RWPE2 (cell line): Measurements from ENCODE around the gene PPP1R36.
A peak's percentile ranks its signal among the peaks of the same experiment; 100 is the strongest.
"Not testable (repeated sequence)": the region's sequence is repeated elsewhere in the genome, so short reads cannot be mapped to it uniquely, and the experiment has no call there.

Source experiments
- ATAC-seq: fragments of 200-7000 bp; cut with Tn5 transposase; 3 replicates; pipeline ENCODE4 v1.9.1; 2021; ENCODE audit warnings: low read depth
- DNase-seq: peaks from one replicate; pipeline ENCODE4 v3.0.0-alpha.2; 2020; ENCODE audit warnings: low spot score
- H3K27ac ChIP-seq: fragments of 450-650 bp; 2 replicates; pipeline ENCODE4 v1.5.1; 2017; ENCODE audit warnings: mild to moderate bottlenecking; ENCODE audit not compliant: poor library complexity, severe bottlenecking
- H3K27me3 ChIP-seq: fragments of 250-450 bp; sonication (Bioruptor Pico); 2 replicates; pipeline ENCODE4 v1.5.1; 2021; ENCODE audit warnings: mild to moderate bottlenecking, moderate library complexity; ENCODE audit not compliant: insufficient read depth, poor library complexity, severe bottlenecking
- H3K36me3 ChIP-seq: fragments of 250-450 bp; sonication (Bioruptor Pico); 2 replicates; pipeline ENCODE4 v1.5.1; 2020; ENCODE audit warnings: low read depth, mild to moderate bottlenecking, moderate library complexity
- H3K4me1 ChIP-seq: fragments of 250-450 bp; sonication (Bioruptor Pico); 2 replicates; pipeline ENCODE4 v1.5.1; 2021; ENCODE audit warnings: mild to moderate bottlenecking, moderate library complexity; ENCODE audit not compliant: insufficient read depth, poor library complexity, severe bottlenecking
- H3K4me3 ChIP-seq: fragments of 250-450 bp; sonication (Bioruptor Pico); 2 replicates; pipeline ENCODE4 v1.5.1; 2021; ENCODE audit warnings: mild to moderate bottlenecking, moderate library complexity; ENCODE audit not compliant: severe bottlenecking
- H3K9me3 ChIP-seq: fragments of 250-450 bp; sonication (Bioruptor Pico); 2 replicates; pipeline ENCODE4 v1.5.1; 2021; ENCODE audit warnings: mild to moderate bottlenecking, moderate library complexity; ENCODE audit not compliant: severe bottlenecking
- CTCF ChIP-seq: fragments of 450-650 bp; IDR thresholded peaks from one replicate; pipeline ENCODE4 v1.5.1; 2017; ENCODE audit warnings: mild to moderate bottlenecking, moderate library complexity; ENCODE audit not compliant: poor library complexity, severe bottlenecking

PPP1R36 gene

GRCh38 chr14:64614166-64614565 is 64.4 kb downstream of the PPP1R36 start:
- no peak overlapping the region for H3K27ac ChIP-seq
- ATAC-seq (no peak), DNase-seq (no peak)
- H3K36me3 ChIP-seq, result no peaks in the 10 kb centered on the region
- no peak overlapping the region for H3K4me3 ChIP-seq
- no peaks in the 10 kb centered on the region for H3K9me3 ChIP-seq
- peaks cover 12% of the 10 kb centered on the region for H3K4me1 ChIP-seq
- TF ChIP-seq CTCF, result no peak
- H3K27me3 ChIP-seq, result no peaks in the 10 kb centered on the region

DNA sequence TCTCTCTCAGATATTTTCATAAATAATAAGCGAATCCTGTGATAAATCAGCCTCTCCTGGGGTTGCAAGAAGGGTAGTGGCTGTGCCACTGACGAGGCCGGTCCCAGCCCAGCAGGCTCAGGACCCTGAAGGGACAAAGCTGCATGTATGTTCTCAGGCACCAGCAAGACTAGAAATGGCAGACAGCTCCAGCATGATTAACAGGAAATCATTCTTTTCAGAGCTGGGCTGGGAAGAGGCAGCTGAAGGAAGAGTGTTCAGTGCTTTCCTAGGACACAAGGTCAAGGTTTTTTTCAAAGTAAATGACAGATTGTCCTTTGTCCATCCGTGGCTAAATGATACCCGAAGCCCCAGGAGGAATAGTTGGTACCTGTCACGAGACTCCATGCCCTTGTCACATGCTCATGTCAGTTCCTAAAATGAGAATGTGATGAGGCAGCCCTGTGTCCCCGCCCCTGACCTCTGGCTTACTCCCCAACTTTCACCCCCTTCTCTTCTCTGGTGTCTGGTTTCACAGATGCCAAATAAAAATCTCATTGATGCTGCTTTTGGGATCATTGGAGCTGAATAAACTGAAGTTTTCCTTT is 65.1 kb downstream of the PPP1R36 start:
- Histone ChIP-seq H3K4me1 (peaks cover 19% of the 10 kb centered on the region), H3K27me3 (no peaks in the 10 kb centered on the region), H3K27ac (no peak overlapping the region), H3K36me3 (no peaks in the 10 kb centered on the region), H3K4me3 (no peak overlapping the region), H3K9me3 (no peaks in the 10 kb centered on the region)
- DNase-seq (no peak), ATAC-seq (no peak)
- no peak for TF ChIP-seq CTCF

DNA sequence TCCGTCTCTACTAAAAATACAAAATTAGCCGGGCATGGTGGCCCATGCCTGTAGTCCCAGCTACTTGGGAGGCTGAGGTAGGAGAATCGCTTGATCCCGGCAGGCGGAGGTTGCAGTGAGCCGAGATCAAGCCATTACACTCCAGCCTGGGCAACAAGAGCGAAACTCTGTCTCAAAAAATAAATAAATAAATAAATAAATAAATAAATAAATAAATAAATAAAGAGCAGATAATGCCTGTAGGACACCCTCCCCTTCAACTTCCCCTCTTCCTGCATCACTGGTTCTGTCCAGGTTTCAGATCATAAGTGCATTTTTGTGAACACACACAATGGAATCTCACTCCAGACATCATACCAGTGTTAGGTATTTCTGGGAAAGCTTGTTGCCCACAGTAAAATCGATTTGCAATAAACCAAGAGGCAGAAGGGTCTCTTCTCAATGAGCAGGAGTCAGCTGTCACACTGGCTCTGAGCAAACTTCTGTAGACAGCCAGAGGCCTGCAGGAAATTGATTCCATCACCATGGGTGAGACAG is 68.2 kb downstream of the PPP1R36 start:
- peaks cover 23% of the 10 kb centered on the region for H3K4me1 ChIP-seq
- H3K4me3 ChIP-seq, H3K36me3 ChIP-seq, H3K27me3 ChIP-seq, H3K27ac ChIP-seq, H3K9me3 ChIP-seq, DNase-seq, ATAC-seq: not testable (repeated sequence)

- ATAC-seq, result peak; percentile 75
- no peak for DNase-seq
Observed at GRCh38 chr14:64620910-64621309, 71.1 kb downstream of the PPP1R36 start.

GRCh38 chr14:64623554-64624165 is 73.9 kb downstream of the PPP1R36 start:
- ATAC-seq (no peak), DNase-seq (peak; percentile 26)
- TF ChIP-seq CTCF, result no peak
- Histone ChIP-seq H3K27me3 (no peaks in the 10 kb centered on the region), H3K4me3 (no peak overlapping the region), H3K36me3 (no peaks in the 10 kb centered on the region), H3K4me1 (peaks cover 25% of the 10 kb centered on the region), H3K9me3 (no peaks in the 10 kb centered on the region), H3K27ac (no peak overlapping the region)

More at GRCh38 chr14:64620910-64621309, 71.1 kb downstream of the PPP1R36 start:
- Histone ChIP-seq H3K36me3 (no peaks in the 10 kb centered on the region), H3K9me3 (no peaks in the 10 kb centered on the region), H3K4me3 (no peak overlapping the region), H3K27ac (peak overlapping the region; percentile 56), H3K4me1 (peaks cover 23% of the 10 kb centered on the region), H3K27me3 (no peaks in the 10 kb centered on the region)
- no peak for TF ChIP-seq CTCF
